ENCODE results near the gene CDK16. TPM values are rescaled to one million over a fixed set of nuclear protein-coding genes. Genes with fewer than 3 reads are reported as not detected.

Gene CDK16
- total RNA-seq, 1 donor from 2014 or later: 38.6 TPM

DNA sequence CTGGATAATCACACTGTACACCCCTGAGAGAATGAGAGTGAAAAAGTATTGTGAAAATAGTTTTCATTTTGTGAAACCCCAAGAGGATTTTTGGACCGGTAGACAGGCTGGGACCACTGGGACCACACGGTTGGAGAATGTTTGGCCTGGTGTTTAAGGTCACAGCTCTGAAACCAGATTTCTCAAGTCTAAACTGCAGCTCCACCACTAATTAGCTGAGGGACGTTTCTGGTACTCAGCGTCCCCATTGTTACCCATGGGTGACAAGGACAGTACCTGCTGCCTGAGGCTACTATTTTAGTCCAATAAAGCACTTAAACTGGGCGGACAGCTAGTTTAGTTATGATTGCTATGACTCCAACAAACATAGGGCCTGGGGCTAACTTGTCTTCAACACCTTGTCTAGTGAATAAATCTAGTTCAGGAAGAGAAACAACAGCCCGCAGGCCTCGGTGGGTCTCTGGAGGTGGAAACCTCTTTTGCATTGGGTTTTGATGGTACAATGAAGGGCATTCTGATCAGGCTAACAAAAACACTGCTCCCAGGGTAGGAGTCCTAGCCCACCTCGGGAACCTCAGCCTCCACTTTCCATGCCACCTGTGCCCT, 13.8 kb downstream of the CDK16 start:
- peak overlapping the region; percentile 94 for H3K27ac ChIP-seq (ENCODE audit: low read depth, low read length)
- H3K36me3 ChIP-seq (ENCODE audit: control insufficient read depth in 3 of 3, insufficient read depth in 3 of 3, low read length in 3 of 3): peaks cover 8 to 13% (median 12%) of the 10 kb centered on the region in 3 donors
- H3K9ac ChIP-seq (ENCODE audit: low read depth in 1 of 3, low read length in 3 of 3): peak overlapping the region; percentile 68 to 86 (median 76)
- H3K27me3 ChIP-seq (ENCODE audit: control insufficient read depth in 3 of 3, insufficient read depth in 3 of 3, low read length in 3 of 3): no peaks in the 10 kb centered on the region
- peak overlapping the region; percentile 58 to 78 (median 60) for H3K4me3 ChIP-seq (ENCODE audit: low read length in 3 of 3)
- no peaks in the 10 kb centered on the region for H3K9me3 ChIP-seq (ENCODE audit: control insufficient read depth in 3 of 3, low read length in 3 of 3)
- peaks cover 0 to 8% (median 3%) of the 10 kb centered on the region in 3 donors for H3K4me1 ChIP-seq (ENCODE audit: control insufficient read depth in 3 of 3, insufficient read depth in 3 of 3, low read length in 3 of 3)

DNA sequence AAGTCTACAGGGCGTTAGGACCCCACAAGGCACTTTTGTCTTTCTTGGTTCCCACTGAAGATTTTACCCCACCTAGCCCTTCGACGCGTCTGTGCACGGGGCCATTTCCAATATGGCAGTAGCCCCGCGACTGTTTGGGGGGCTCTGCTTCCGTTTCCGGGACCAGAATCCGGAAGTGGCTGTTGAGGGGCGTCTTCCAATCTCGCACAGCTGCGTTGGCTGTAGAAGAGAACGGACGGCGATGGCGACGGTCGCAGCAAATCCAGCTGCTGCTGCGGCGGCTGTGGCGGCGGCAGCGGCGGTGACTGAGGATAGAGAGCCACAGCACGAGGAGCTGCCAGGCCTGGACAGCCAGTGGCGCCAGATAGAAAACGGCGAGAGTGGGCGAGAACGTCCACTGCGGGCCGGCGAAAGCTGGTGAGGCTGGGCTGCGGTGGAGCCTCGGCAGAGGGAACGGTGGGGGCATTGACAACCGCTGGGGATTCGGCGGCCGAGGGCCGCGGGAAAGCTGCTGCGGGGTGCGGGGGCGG, 14.4 kb downstream of the CDK16 start, which contains the start of gene USP11:
Gene USP11 (plus strand): TSS at position 207 of the 530 bp plus-strand sequence. CDS start 35 bp downstream, at position 242.
- H3K27me3 ChIP-seq (ENCODE audit: control insufficient read depth in 3 of 3, insufficient read depth in 3 of 3, low read length in 3 of 3): no peaks in the 10 kb centered on the region
- H3K9me3 ChIP-seq (ENCODE audit: control insufficient read depth in 3 of 3, low read length in 3 of 3): no peaks in the 10 kb centered on the region
- H3K4me3 ChIP-seq (ENCODE audit: low read length in 3 of 3): peak within 1 kb of the TSS; percentile 60 to 80 (median 78)
- peaks cover 0 to 8% (median 3%) of the 10 kb centered on the region in 3 donors for H3K4me1 ChIP-seq (ENCODE audit: control insufficient read depth in 3 of 3, insufficient read depth in 3 of 3, low read length in 3 of 3)
- peak within 1 kb of the TSS; percentile 76 to 93 (median 86) for H3K9ac ChIP-seq (ENCODE audit: low read depth in 1 of 3, low read length in 3 of 3)
- peak within 1 kb of the TSS; percentile 94 for H3K27ac ChIP-seq (ENCODE audit: low read depth, low read length)
- peaks cover 7 to 9% (median 8%) of the 10 kb centered on the region in 3 donors for H3K36me3 ChIP-seq (ENCODE audit: control insufficient read depth in 3 of 3, insufficient read depth in 3 of 3, low read length in 3 of 3)

DNA sequence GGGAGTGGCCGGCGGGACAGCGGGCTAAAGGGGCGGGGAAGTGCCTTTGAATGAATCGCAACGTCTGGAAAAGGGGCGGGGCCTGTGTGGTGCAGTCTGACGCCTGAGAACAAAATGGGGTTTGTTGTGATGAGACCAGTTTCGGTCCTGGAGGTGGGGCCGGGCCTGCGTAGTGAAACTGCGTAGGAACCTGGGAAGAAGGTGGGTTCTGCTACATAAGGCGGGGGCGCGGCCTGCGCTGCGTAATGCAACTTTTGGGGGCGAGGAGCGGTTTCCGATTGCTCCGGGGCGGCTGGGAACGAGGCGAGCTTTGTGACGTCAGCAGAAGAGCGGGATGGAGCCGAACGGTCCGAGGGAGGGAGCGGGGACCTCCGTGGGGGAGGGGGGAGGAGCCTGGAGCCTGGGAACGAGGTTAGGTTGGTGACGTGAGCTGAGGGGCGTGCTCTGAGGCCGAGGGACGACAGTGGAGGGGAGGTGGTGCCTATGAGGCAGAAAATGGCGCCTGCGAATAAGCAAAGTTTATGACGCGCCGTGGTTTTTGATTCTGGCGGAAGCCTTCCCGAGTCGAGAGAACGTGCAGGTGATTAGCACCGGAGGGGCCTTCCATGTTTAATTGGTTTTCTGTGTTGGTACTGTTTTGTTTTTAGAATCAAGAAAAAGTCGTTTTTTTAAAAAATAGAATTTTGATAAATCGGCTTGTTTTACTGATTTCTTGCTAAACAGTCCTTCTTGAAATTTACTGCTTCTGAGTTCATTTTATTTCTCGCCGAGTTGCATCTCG, 15.0 kb downstream of the CDK16 start:
- Histone ChIP-seq H3K4me3 (ENCODE audit: low read length in 3 of 3) (peak overlapping the region; percentile 60 to 80 (median 78)), H3K9me3 (ENCODE audit: control insufficient read depth in 3 of 3, low read length in 3 of 3) (no peaks in the 10 kb centered on the region), H3K36me3 (ENCODE audit: control insufficient read depth in 3 of 3, insufficient read depth in 3 of 3, low read length in 3 of 3) (peaks cover 5% of the 10 kb centered on the region in 3 donors), H3K27ac (ENCODE audit: low read depth, low read length) (peak overlapping the region; percentile 94), H3K27me3 (ENCODE audit: control insufficient read depth in 3 of 3, insufficient read depth in 3 of 3, low read length in 3 of 3) (no peaks in the 10 kb centered on the region), H3K4me1 (ENCODE audit: control insufficient read depth in 3 of 3, insufficient read depth in 3 of 3, low read length in 3 of 3) (peaks cover 0 to 8% (median 3%) of the 10 kb centered on the region in 3 donors), H3K9ac (ENCODE audit: low read depth in 1 of 3, low read length in 3 of 3) (peak overlapping the region; percentile 76 to 93 (median 86))

DNA sequence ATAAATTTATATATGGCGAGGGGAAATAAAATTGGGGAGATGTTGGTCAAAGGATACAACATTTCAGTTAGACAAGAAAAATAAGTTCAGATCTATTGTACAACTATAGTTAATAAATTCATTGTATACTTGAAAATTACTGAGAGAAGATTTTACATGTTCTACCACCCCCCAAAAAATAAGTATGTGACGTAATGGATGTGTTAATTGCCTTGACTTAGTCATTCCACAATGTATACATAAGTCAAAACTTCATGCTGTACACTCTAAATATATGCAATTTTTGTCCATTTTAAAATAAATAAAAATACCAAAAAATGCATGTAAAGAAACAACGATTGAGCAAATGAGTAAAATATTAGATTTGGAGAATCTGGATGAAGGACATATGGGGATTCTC, 16.1 kb downstream of the CDK16 start:
- H3K9me3 ChIP-seq (ENCODE audit: control insufficient read depth in 3 of 3, low read length in 3 of 3): no peaks in the 10 kb centered on the region
- H3K36me3 ChIP-seq (ENCODE audit: control insufficient read depth in 3 of 3, insufficient read depth in 3 of 3, low read length in 3 of 3): peaks cover 0 to 2% (median under 1%) of the 10 kb centered on the region in 3 donors
- H3K4me1 ChIP-seq (ENCODE audit: control insufficient read depth in 3 of 3, insufficient read depth in 3 of 3, low read length in 3 of 3): peaks cover 0 to 8% (median 3%) of the 10 kb centered on the region in 3 donors
- peak overlapping the region; percentile 94 for H3K27ac ChIP-seq (ENCODE audit: low read depth, low read length)
- H3K9ac ChIP-seq (ENCODE audit: low read depth in 1 of 3, low read length in 3 of 3): peak overlapping the region in 2 of 3 donors; percentile 76 to 93
- H3K4me3 ChIP-seq (ENCODE audit: low read length in 3 of 3): peak overlapping the region in 1 of 3 donors; percentile 80
- no peaks in the 10 kb centered on the region for H3K27me3 ChIP-seq (ENCODE audit: control insufficient read depth in 3 of 3, insufficient read depth in 3 of 3, low read length in 3 of 3)

DNA sequence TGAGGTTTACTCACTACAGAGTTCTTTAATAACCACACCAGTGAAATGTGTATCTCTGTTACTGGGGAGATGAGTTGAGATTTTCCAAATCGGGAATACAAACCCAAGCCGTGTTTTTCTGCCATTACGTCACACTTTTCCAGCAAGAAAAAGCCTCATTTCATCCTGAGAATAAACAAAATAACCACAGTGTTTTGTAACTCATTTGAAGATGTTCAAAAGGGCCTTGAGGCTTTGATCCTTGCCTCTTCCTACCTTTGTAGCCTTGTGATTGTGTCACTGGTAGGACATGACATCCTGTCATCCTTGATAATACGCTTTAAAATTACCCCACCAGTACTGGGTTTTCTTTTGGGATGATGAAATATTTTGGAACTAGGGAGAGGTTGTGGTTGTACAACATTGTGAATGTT, 17.2 kb downstream of the CDK16 start:
- no peak overlapping the region for H3K27ac ChIP-seq (ENCODE audit: low read depth, low read length)

DNA sequence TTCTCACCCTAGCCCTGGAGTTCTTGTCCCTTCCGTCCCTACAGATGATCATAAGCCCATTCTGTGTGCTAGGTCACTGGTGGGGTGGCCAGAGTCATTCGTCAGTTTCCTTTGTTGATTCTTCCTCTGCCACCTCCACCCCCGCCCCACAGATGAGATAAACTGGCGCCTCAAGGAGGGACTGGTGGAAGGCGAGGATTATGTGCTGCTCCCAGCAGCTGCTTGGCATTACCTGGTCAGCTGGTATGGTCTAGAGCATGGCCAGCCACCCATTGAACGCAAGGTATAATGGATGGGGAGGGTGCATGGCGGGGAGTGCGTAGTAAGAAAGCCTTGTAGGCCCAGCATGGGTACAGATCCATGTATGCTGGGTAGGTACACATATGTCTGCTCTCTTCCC, 20.7 kb downstream of the CDK16 start:
- H3K9me3 ChIP-seq (ENCODE audit: control insufficient read depth in 3 of 3, low read length in 3 of 3): no peaks in the 10 kb centered on the region
- no peak overlapping the region for H3K27ac ChIP-seq (ENCODE audit: low read depth, low read length)
- peaks cover 28 to 34% (median 29%) of the 10 kb centered on the region in 3 donors for H3K36me3 ChIP-seq (ENCODE audit: control insufficient read depth in 3 of 3, insufficient read depth in 3 of 3, low read length in 3 of 3)
- no peak overlapping the region for H3K9ac ChIP-seq (ENCODE audit: low read depth in 1 of 3, low read length in 3 of 3)
- H3K4me1 ChIP-seq (ENCODE audit: control insufficient read depth in 3 of 3, insufficient read depth in 3 of 3, low read length in 3 of 3): no peaks in the 10 kb centered on the region
- no peaks in the 10 kb centered on the region for H3K27me3 ChIP-seq (ENCODE audit: control insufficient read depth in 3 of 3, insufficient read depth in 3 of 3, low read length in 3 of 3)
- H3K4me3 ChIP-seq (ENCODE audit: low read length in 3 of 3): no peak overlapping the region

More for the DNA sequence above, 17.2 kb downstream of the CDK16 start:
- H3K36me3 ChIP-seq (ENCODE audit: control insufficient read depth in 3 of 3, insufficient read depth in 3 of 3, low read length in 3 of 3): peaks cover 5 to 10% (median 7%) of the 10 kb centered on the region in 3 donors
- H3K27me3 ChIP-seq (ENCODE audit: control insufficient read depth in 3 of 3, insufficient read depth in 3 of 3, low read length in 3 of 3): no peaks in the 10 kb centered on the region
- H3K4me1 ChIP-seq (ENCODE audit: control insufficient read depth in 3 of 3, insufficient read depth in 3 of 3, low read length in 3 of 3): peaks cover 0 to 8% (median 3%) of the 10 kb centered on the region in 3 donors
- no peak overlapping the region for H3K9ac ChIP-seq (ENCODE audit: low read depth in 1 of 3, low read length in 3 of 3)
- no peak overlapping the region for H3K4me3 ChIP-seq (ENCODE audit: low read length in 3 of 3)
- H3K9me3 ChIP-seq (ENCODE audit: control insufficient read depth in 3 of 3, low read length in 3 of 3): no peaks in the 10 kb centered on the region

DNA sequence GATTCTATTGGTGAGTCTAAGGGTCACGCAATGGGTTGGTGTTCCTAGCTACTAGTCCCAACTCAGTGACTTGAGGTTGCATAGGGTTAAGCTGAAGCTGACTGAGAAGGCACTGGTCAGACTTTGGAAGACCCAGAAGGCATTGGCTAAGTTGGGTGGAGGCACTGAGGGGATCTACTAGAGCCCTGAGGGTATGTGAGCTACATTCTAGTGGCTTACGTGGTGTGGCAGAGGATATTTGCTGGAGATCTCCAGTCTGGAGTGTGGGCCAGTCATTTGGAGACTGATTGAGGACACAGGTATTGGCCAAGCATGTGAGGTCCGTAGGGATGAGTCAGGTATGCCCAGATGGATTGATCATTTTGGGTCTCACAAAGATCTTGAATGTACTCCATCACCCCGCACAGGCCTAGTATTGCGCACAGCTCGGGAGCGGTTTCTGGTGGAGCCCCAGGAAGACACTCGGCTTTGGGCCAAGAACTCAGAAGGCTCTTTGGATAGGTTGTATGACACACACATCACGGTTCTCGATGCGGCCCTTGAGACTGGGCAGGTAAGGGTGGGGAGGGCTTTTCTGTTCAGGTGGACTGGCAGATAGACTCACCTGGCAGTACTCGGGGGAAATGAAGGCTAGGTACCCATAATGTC, 21.5 kb downstream of the CDK16 start:
- no peak overlapping the region for H3K4me3 ChIP-seq (ENCODE audit: low read length in 3 of 3)
- peaks cover 35 to 42% (median 36%) of the 10 kb centered on the region in 3 donors for H3K36me3 ChIP-seq (ENCODE audit: control insufficient read depth in 3 of 3, insufficient read depth in 3 of 3, low read length in 3 of 3)
- H3K9me3 ChIP-seq (ENCODE audit: control insufficient read depth in 3 of 3, low read length in 3 of 3): no peaks in the 10 kb centered on the region
- H3K27me3 ChIP-seq (ENCODE audit: control insufficient read depth in 3 of 3, insufficient read depth in 3 of 3, low read length in 3 of 3): peaks cover 0 to 5% (median 0%) of the 10 kb centered on the region in 3 donors
- H3K27ac ChIP-seq (ENCODE audit: low read depth, low read length): no peak overlapping the region
- no peaks in the 10 kb centered on the region for H3K4me1 ChIP-seq (ENCODE audit: control insufficient read depth in 3 of 3, insufficient read depth in 3 of 3, low read length in 3 of 3)
- no peak overlapping the region for H3K9ac ChIP-seq (ENCODE audit: low read depth in 1 of 3, low read length in 3 of 3)

DNA sequence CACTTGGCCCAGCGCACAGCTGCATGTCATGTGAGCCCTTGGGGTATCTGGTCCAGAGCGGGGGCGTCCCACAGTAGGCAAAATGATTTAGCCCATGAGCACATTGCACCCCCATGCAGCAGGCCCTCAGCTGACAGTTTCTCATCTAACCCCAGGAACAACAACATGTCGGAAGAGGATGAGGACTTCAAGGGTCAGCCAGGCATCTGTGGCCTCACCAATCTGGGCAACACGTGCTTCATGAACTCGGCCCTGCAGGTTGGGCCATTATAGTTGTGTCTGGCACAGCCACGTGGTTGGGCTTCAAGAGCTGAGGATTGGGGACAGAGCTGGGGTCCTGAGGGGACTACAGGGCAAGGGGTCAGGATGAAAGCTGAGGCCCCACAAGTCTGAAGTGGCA, 22.1 kb downstream of the CDK16 start:
- Histone ChIP-seq H3K4me3 (ENCODE audit: low read length in 3 of 3) (no peak overlapping the region), H3K36me3 (ENCODE audit: control insufficient read depth in 3 of 3, insufficient read depth in 3 of 3, low read length in 3 of 3) (peaks cover 36 to 42% (median 38%) of the 10 kb centered on the region in 3 donors)

DNA sequence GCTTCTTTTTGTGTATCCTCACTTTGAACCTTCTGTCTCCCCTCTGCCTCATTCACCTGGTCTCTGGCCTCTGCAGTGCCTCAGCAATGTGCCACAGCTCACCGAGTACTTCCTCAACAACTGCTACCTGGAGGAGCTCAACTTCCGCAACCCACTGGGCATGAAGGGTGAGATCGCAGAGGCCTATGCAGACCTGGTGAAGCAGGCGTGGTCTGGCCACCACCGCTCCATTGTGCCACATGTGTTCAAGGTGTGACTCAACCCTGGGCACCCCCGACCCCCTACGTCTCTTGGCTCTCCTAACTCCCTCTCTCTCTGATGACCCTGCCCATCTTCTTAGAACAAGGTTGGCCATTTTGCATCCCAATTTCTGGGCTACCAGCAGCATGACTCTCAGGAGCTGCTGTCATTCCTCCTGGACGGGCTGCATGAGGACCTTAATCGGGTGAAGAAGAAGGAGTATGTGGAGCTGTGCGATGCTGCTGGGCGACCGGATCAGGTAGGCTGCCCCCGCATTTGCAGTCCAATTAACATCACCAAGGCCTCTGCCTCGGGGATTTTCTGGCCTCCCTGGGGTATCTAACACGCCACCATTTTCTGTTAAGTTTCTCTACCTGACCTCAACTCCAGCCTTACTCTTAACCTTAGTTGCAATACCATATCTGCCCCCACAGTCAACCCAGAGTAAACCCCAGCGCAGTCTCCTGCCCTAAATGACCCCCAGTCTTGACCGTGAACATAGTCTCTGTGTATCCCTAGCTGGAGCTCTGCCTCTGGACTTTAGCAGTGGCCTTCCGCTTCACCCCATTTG, 22.9 kb downstream of the CDK16 start:
- no peak overlapping the region for H3K27ac ChIP-seq (ENCODE audit: low read depth, low read length)
- no peak overlapping the region for H3K4me3 ChIP-seq (ENCODE audit: low read length in 3 of 3)
- peaks cover 42 to 47% (median 42%) of the 10 kb centered on the region in 3 donors for H3K36me3 ChIP-seq (ENCODE audit: control insufficient read depth in 3 of 3, insufficient read depth in 3 of 3, low read length in 3 of 3)
- no peaks in the 10 kb centered on the region for H3K4me1 ChIP-seq (ENCODE audit: control insufficient read depth in 3 of 3, insufficient read depth in 3 of 3, low read length in 3 of 3)
- peaks cover 0 to 7% (median 0%) of the 10 kb centered on the region in 3 donors for H3K27me3 ChIP-seq (ENCODE audit: control insufficient read depth in 3 of 3, insufficient read depth in 3 of 3, low read length in 3 of 3)
- H3K9me3 ChIP-seq (ENCODE audit: control insufficient read depth in 3 of 3, low read length in 3 of 3): no peaks in the 10 kb centered on the region
- H3K9ac ChIP-seq (ENCODE audit: low read depth in 1 of 3, low read length in 3 of 3): no peak overlapping the region

More for the DNA sequence above, 22.1 kb downstream of the CDK16 start:
- H3K27me3 ChIP-seq (ENCODE audit: control insufficient read depth in 3 of 3, insufficient read depth in 3 of 3, low read length in 3 of 3): peaks cover 0 to 7% (median 0%) of the 10 kb centered on the region in 3 donors
- H3K4me1 ChIP-seq (ENCODE audit: control insufficient read depth in 3 of 3, insufficient read depth in 3 of 3, low read length in 3 of 3): no peaks in the 10 kb centered on the region
- no peak overlapping the region for H3K27ac ChIP-seq (ENCODE audit: low read depth, low read length)
- H3K9me3 ChIP-seq (ENCODE audit: control insufficient read depth in 3 of 3, low read length in 3 of 3): no peaks in the 10 kb centered on the region
- no peak overlapping the region for H3K9ac ChIP-seq (ENCODE audit: low read depth in 1 of 3, low read length in 3 of 3)
